Hepatocyte (in vitro differentiated cells): ENCODE measurements around the gene NDUFC2.

Source experiments
- CTCF ChIP-seq: fragments of 200-600 bp; sonication (generic); IDR thresholded peaks from 2 replicates; pipeline ENCODE4 v1.5.1; 2016; ENCODE audit warnings: antibody characterized with exemption, mild to moderate bottlenecking; ENCODE audit not compliant: poor library complexity
- EZH2 ChIP-seq: fragments of 200-600 bp; sonication (generic); IDR thresholded peaks from 2 replicates; pipeline ENCODE4 v1.6.1; 2016; ENCODE audit warnings: antibody characterized with exemption, mild to moderate bottlenecking, borderline replicate concordance

GRCh38 chr11:78038697-78039313 is 40.9 kb downstream of the NDUFC2 start:
- TF ChIP-seq CTCF (no peak), EZH2 (no peak)
